Mucosa of rectum (tissue), 2 donors: ENCODE data around the gene DEFB132.
"Not testable (repeated sequence)": the region's sequence is repeated elsewhere in the genome, so short reads cannot be mapped to it uniquely, and the experiment has no call there.

Experiments used
- H3K27ac ChIP-seq, 2 donors: one replicate each; pipeline ENCODE4 v1.7.0; 2013; ENCODE audit warnings: inconsistent platforms in 2 of 2, low read depth in 2 of 2, low read length in 2 of 2
- H3K27me3 ChIP-seq, 2 donors: one replicate each; pipeline ENCODE4 v1.7.0; 2013; ENCODE audit warnings: low read length in 2 of 2; ENCODE audit not compliant: control insufficient read depth in 2 of 2, insufficient read depth in 2 of 2
- H3K36me3 ChIP-seq, 2 donors: one replicate each; pipeline ENCODE4 v1.7.0; 2013; ENCODE audit warnings: low read length in 2 of 2; ENCODE audit not compliant: control insufficient read depth in 2 of 2, insufficient read depth in 2 of 2
- H3K4me1 ChIP-seq, 2 donors: one replicate each; pipeline ENCODE4 v1.7.0; 2013; ENCODE audit warnings: low read length in 2 of 2, mild to moderate bottlenecking in 1 of 2; ENCODE audit not compliant: control insufficient read depth in 2 of 2, insufficient read depth in 2 of 2
- H3K4me3 ChIP-seq, 2 donors: one replicate each; pipeline ENCODE4 v1.7.0; 2013; ENCODE audit warnings: low read length in 2 of 2
- H3K9ac ChIP-seq, 2 donors: one replicate each; pipeline ENCODE4 v1.7.0; 2013; ENCODE audit warnings: low read length in 2 of 2, low read depth in 1 of 2, mild to moderate bottlenecking in 1 of 2
- H3K9me3 ChIP-seq, 2 donors: one replicate each; pipeline ENCODE4 v1.7.0; 2013; ENCODE audit warnings: low read length in 2 of 2; ENCODE audit not compliant: control insufficient read depth in 2 of 2
- donor health status: healthy.
- donor health status: Normal muscosa, but diverticular disease.

DEFB132 gene, protein sequence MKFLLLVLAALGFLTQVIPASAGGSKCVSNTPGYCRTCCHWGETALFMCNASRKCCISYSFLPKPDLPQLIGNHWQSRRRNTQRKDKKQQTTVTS

DNA sequence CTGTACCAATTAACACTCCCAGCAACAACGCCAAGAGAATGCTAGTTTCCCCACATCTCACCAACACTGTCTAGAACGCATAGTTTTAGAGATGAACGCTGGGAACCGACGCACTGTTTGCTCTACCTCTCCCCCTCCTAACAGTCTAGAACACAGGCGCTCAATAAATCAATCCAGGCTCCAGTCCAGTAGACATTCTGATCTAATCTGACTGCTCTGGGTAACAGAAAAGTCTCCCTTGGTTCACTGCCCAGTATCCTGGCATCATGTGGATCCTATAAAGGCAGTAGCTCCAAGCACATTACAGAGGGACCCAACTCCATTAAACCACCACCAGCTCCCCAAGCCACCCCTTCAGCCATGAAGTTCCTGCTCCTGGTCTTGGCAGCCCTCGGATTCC, at the start of gene DEFB132:
Gene DEFB132 (plus strand): TSS at position 306 of the 400 bp plus-strand sequence. CDS start 55 bp downstream, at position 361.
- no peak within 1 kb of the TSS for H3K27ac ChIP-seq
- no peak within 1 kb of the TSS for H3K9ac ChIP-seq
- no peak within 1 kb of the TSS for H3K4me3 ChIP-seq
- peaks cover 0 to 7% of the 10 kb centered on the region in 2 donors for H3K27me3 ChIP-seq
- no peaks in the 10 kb centered on the region for H3K9me3 ChIP-seq
- H3K36me3 ChIP-seq, result no peaks in the 10 kb centered on the region
- no peaks in the 10 kb centered on the region for H3K4me1 ChIP-seq

DNA sequence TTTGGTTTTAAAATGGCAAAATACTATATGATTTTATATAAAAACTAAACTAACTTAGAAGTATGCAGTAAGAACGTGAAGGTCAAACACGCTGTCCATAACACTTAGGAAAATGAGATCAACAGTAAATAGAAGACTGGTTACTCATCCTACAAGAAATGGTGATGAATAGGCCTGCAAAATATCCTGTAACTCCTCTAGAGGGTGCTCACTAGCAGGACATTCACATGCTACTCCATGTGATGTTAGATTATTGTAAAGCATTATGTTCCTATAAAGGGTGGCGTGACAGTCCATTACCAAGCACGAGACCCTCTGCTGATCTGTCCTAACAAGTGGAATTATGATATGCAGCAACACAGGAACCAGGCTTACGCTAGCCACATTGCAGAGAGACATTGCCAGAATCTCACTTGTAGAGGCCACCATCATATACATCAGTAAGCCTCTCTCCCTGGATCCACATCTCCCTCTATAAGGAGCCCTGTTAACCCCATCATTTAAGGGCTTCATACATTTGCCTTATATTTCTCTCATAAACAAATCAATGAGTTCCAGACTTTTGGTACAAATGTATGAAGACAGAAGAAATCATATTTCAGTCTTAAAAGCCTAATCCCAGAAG, 48.5 kb upstream of the DEFB132 start:
- H3K4me1 ChIP-seq, result no peaks in the 10 kb centered on the region
- H3K9ac ChIP-seq, result no peak overlapping the region
- no peak overlapping the region for H3K27ac ChIP-seq
- H3K9me3 ChIP-seq, result no peaks in the 10 kb centered on the region
- no peak overlapping the region for H3K4me3 ChIP-seq
- no peaks in the 10 kb centered on the region for H3K27me3 ChIP-seq
- H3K36me3 ChIP-seq, result no peaks in the 10 kb centered on the region

DNA sequence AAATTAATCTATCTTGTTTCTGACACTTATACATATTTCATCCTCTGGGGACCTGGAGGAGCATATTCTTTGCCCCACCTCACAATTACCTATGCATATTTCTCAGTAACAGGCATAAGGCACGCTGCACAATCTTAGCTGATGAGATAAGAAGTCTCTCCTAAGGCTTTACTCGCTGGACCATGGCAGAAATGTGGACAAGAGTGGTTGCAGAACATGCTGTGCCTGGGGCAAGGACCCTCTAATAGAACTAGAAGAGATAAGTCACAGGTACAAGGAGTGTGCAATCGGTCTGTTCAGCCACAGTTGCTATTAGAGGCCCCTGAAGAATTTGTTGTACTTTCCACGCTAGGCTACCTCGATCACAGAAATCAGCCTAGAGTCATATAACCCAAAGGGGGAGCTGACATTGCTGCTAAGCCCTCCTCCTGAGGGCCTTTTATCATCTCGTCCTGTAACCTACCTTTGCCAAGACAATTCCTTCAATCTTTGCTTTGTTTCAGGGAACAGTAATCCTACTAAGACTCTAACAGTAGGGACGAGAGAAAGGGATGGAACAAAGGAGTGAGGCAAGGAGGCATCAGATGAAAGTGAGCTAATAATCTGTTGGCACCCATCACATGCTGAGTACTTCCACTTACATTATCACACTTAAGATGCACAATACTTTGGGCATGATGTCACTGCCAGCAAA, 46.6 kb upstream of the DEFB132 start:
- Histone ChIP-seq H3K27me3 (no peaks in the 10 kb centered on the region), H3K4me1 (no peaks in the 10 kb centered on the region), H3K4me3 (no peak overlapping the region), H3K36me3 (no peaks in the 10 kb centered on the region), H3K9me3 (no peaks in the 10 kb centered on the region), H3K27ac (no peak overlapping the region), H3K9ac (no peak overlapping the region)

DNA sequence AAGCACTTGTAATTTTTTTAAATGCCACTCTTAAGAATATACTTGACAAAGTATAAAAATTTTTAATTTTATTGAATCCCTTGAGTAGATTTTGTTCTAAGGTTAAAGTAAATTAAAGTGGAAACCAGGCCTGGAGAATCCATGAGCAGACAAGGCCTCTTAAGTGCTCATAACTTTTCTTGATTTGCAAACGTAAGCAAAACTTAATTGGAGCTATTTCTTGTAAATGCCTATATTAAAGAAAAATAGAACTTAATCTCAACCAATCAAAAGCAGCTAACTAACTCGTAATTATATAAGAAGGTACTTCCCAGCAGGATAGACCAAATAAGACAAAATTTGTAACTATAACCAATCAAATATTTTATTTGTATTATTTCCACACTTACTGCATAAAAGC, 43.1 kb upstream of the DEFB132 start:
- Histone ChIP-seq H3K27ac (no peak overlapping the region), H3K27me3 (peaks cover 4% of the 10 kb centered on the region in 2 donors), H3K4me1 (no peaks in the 10 kb centered on the region), H3K4me3 (no peak overlapping the region), H3K9me3 (no peaks in the 10 kb centered on the region), H3K9ac (no peak overlapping the region), H3K36me3 (no peaks in the 10 kb centered on the region)

DNA sequence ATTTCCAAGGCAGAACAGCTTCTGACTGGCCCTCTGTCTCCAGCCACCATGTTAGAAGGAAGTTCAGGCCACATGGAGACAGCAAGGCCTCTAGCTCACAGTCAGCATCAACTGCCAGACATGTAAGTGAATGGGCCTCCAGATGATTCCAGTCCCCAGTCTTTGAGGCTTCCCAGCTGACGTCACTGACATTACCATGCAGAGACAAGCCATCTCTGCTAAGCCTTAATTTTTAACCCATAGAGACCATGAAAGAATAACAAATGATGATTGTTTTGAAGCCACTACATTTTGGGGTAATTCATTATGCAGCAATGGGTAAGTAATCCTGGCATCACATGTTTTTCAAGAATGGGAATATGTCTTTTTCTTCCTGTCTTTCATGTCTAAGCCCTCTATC, 41.7 kb upstream of the DEFB132 start:
- Histone ChIP-seq H3K27me3 (peaks cover 8 to 9% of the 10 kb centered on the region in 2 donors), H3K4me1 (no peaks in the 10 kb centered on the region), H3K9me3 (no peaks in the 10 kb centered on the region), H3K27ac (no peak overlapping the region), H3K36me3 (no peaks in the 10 kb centered on the region), H3K4me3 (no peak overlapping the region), H3K9ac (no peak overlapping the region)

DNA sequence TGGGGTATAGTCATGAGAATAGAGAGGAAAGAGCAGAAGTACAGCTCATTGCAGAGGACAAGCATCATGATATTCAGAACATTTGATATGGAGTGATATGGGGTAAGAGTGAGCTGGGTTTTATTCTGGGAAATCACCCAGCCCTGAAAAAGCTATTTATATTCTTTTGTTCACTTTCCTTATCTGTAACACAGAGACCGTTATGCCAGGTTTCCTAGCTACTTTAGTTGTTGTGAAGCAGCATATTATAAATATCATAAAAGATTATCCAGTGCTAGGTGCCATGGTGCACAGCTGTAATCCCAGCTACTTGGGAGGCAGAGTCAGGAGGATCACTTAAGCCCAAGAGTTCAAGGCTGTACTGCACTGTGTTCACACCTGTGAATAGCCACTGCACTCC, 40.3 kb upstream of the DEFB132 start:
- Histone ChIP-seq H3K4me3 (no peak overlapping the region), H3K36me3 (no peaks in the 10 kb centered on the region), H3K9me3 (no peaks in the 10 kb centered on the region), H3K9ac (no peak overlapping the region), H3K27ac (no peak overlapping the region), H3K27me3 (peaks cover 8 to 9% of the 10 kb centered on the region in 2 donors), H3K4me1 (no peaks in the 10 kb centered on the region)

DNA sequence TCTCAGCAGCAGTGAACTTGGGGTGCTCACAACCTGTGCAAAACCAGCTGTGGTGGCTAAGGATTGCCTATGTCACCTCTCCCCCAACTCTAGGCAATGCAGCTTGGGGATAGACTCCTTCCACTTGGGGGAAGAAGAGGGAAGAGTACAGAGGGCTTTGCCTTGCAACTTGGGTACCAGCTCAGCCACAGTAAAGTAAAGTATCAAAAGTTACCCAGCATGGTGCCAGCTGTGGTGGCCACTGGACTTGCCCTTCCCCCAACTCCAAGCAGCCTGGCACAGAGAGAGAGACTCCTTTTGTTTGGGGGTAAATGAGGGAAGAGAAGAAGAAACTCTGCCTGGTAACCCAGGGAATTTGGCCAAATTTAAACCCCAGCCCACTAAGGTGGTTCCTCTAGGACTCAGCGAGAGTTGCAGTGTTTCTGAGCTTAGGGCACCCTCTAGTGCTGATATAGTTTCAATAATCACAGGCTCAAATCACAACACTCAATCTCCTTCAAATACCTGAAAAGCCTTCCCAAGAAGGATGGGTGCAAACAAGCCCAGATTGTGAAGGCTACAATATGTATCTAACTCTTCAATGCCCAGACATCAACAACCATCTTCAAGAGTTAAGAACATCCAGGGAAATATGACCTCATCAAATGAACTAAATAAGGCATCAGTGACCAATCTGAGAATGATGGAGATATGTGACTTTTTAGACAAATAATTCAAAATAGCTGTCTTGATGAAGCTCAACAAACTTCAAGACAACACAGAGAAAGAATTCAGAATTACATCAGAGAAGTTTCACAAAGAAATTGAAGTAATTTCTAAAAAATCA, 38.0 kb upstream of the DEFB132 start:
- H3K27ac ChIP-seq, result no peak overlapping the region
- H3K36me3 ChIP-seq, result no peaks in the 10 kb centered on the region
- no peaks in the 10 kb centered on the region for H3K9me3 ChIP-seq
- no peaks in the 10 kb centered on the region for H3K4me1 ChIP-seq
- no peak overlapping the region for H3K4me3 ChIP-seq
- H3K27me3 ChIP-seq, result peaks cover 8 to 9% of the 10 kb centered on the region in 2 donors
- H3K9ac ChIP-seq, result no peak overlapping the region

DNA sequence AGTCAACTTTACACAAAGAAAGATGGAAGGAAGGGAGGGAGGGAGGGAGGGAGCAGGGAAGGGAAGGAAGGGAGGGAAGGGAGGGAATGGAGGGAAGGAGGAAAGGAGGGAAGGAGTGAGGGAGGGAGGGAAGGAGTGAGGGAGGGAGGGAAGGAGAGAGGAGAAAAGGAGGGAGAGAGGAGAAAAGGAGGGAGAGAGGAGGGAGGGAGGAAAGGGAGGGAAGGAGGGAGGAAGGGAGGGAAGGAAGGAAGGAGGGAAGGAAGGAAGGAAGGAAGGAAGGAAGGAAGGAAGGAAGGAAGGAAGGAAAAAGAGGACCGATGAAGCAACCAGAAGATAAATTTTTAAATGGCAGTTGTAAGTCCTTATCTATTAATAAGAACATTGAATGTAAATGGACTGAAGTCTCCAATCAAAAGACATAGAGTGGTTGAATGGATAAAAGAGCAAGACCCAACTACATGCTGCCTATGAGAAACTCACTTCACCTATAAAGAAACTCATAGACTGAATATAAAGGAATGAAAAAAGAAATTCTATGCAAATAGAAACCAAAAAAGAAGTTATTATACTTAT, 36.2 kb upstream of the DEFB132 start:
- no peak overlapping the region for H3K27ac ChIP-seq
- no peak overlapping the region for H3K9ac ChIP-seq
- H3K9me3 ChIP-seq, result no peaks in the 10 kb centered on the region
- no peak overlapping the region for H3K4me3 ChIP-seq
- no peaks in the 10 kb centered on the region for H3K36me3 ChIP-seq
- no peaks in the 10 kb centered on the region for H3K4me1 ChIP-seq
- H3K27me3 ChIP-seq, result peaks cover 8 to 9% of the 10 kb centered on the region in 2 donors

DNA sequence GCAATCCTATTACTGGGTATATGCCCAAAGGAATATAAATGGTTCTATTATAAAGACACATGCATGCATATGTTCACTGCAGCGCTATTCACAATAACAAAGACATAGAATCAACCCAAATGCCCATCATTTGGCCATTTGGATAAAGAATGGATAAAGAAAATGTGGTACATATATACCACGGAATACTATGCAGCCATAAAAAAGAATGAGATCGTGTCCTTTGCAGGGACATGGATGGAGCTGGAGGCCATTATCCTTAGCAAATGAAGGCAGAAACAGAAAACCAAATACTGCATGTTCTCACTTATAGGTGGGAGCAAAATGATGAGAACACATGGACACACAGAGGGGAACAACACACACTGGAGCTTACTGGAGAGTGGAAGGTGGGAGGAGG, 31.6 kb upstream of the DEFB132 start:
- not testable (repeated sequence) for H3K27ac ChIP-seq, H3K9ac ChIP-seq, H3K27me3 ChIP-seq, H3K4me3 ChIP-seq, H3K9me3 ChIP-seq, H3K36me3 ChIP-seq, H3K4me1 ChIP-seq

DNA sequence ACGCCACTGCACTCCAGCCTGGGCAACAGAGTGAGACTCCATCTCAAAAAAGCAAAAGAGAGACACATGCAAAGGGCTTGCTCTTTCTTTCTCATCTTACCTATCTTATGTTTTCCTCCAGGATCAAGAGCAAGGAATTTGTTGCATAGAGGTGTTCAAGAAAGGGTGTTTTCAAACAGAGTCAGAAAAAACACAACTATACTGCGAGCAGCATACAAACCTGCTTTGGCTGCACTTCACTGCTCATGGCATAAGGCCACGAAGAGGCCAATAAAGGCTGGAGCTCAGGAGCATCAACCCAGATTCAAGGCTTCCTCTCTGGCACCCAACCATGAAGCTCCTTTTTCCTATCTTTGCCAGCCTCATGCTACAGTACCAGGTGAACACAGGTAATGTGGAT, 30.6 kb upstream of the DEFB132 start, which contains the start of gene DEFB129:
Gene DEFB129 (plus strand): TSS at position 301 of the 400 bp plus-strand sequence. CDS start 31 bp downstream, at position 332.
- Histone ChIP-seq H3K4me3 (no peak within 1 kb of the TSS), H3K4me1 (no peaks in the 10 kb centered on the region), H3K9ac (no peak within 1 kb of the TSS), H3K9me3 (no peaks in the 10 kb centered on the region), H3K27me3 (no peaks in the 10 kb centered on the region), H3K27ac (no peak within 1 kb of the TSS), H3K36me3 (no peaks in the 10 kb centered on the region)
